Measurements from ENCODE around the gene ODC1. TPM values are rescaled to one million over a fixed set of nuclear protein-coding genes. Genes with fewer than 3 reads are reported as not detected.
"Not testable (repeated sequence)": the region's sequence is repeated elsewhere in the genome, so short reads cannot be mapped to it uniquely, and the experiment has no call there.

ODC1 gene
- 52.8 and 55.6 TPM in 2 replicates for total RNA-seq

DNA sequence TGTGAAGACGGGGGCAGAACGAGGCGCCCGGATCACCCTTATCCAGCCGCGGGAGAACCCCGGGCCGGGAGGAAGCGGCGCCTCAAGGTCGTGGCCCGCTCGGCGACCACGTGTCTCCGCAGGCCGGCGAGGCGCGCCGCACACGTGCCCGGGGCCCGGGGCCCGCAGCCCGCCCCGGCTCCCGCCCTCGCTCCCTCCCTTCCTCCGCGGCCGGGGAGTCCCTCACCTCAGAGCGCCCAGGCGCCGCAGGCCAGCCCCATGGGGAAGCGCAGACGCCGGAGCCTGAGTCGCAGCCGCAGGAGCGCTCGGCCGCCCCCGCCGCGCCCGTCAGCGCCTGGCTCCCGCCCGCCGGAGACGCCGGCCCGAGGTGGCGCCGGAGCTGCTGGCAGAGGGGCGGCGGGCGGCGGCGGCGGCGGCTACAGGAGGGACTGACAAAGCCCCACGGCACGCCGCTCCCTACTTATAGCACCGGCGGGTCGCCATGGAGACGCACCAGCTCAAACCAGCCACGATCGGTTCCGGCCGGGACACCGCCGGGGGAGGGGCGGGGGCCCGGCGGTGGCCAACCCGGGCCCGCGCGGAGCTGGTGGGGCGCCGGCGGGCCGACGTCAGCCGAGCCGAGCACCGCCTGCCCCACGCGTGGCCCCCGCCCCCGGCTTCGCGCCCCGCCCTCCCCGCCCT is at the start of gene ODC1:
Gene ODC1, minus strand, starts transcription at position 433 of the 681 bp plus-strand sequence. CDS start 3,295 bp downstream, outside the sequence.
- intact Hi-C loops (cut with micrococcal nuclease), result loop anchor here (1.0 to 5.0 kb wide), 15 partner anchors 13 to 1766 kb away; partner anchors contain the start of genes ADAM17, GRHL1, HPCAL1 and IAH1

DNA sequence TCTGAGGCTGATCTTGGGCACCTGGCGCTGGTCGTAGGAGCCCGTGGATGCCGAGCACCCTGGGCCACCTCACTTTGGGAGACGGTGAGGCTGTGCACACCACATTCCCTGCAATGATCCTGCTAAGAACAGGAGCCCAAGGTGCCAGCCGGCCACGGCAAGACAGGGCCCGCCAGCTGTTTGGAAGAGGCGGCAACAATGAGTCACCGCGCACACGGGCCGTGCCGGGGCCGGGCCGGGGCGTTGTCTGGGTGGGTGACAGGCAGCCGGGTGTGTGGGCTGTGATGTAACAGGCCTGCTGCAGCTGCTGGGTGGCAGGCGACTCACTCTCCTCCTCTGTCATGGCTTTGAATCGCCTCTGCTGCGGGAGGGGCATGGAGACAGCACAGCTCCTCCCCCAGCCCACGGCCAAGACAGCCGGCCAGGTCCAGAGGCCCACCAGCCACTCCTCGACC is 49.7 kb upstream of the ODC1 start:
- intact Hi-C loops (cut with micrococcal nuclease), result no loop called here

DNA sequence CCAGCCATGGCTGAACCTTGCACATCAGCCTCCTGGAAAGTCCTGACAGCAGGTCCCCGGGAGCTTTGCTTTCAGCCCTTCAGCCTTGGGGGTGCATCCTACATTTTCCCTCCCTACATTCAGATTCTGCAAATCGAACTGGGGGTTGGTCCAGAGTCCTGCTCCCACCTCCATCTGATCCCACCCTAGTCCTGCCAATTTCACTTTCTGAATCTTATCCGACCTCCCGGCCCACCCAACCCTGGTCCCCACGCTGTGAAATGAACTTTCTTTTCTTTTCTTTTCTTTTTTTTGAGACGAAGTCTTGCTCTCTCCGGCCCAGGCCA is 47.8 kb upstream of the ODC1 start:
- intact Hi-C loops (cut with micrococcal nuclease), result no loop called here

DNA sequence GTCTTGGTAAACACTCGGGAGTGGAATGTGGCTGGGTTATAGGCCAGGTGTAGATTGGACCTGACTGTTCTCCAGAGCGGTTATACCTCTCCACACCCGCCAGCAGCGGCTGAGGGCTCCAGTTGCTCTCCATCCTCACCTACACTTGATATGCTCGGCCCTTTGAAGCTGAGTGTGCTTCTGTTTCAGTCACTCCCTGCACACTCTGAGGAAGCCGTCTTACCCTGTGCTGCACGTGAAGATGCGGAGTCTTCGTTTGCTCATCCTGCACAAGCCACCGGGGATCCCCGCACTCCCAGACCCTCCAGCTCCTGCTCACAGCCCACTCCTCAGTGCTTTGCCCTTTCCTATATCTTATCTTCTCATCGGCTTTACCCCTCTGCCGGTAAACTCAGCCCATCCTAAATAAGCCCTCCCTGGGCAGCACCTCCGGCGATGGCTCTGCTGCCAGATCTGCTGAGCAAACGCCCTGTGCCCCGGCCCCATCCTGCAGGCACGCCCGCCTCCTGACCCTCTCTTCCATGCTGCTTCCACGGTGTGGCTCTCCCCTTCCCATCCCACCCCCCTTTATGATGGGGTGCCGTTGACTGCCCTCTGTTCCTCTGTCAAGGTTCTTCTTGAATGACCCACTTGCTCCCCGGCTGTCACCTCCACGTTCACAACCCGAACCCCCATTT is 47.3 kb upstream of the ODC1 start:
- intact Hi-C loops (cut with micrococcal nuclease), result no loop called here

DNA sequence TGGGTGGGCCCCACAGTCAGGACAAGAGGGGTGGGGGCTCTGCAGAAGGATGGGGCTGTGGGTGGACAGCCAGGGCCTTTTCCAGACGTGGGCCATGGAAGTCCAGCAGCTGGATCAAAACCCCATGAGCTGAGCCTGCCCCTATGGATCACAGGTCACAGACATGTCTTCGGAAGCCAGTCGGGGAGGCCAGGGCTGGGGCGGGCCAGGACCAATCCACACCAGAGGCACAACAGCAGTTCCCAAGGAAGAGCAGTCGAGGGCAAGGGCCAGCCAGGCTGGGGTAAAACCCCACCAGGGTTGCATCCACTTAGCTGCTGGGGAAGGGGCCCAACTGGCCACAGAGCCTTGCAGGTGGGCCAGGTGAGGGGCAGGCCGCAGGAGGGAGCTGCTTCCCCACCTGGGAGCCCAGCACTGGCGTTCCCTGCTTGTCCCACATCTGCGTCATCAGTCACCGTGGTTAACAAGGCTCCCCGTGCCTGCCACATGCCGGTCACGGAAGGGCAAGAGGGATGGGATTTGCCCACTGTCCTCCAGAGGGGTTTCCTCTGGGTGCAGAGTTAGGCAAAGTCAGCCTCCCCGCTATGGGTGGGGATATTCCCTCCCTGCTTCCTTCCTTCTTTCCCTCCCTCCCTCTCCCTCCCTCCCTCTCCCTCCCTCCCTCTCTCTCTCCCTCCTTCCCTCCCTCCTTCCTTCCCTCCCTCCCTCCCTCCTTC is 46.4 kb upstream of the ODC1 start:
- intact Hi-C loops (cut with micrococcal nuclease), result loop anchor here (5.0 kb wide), 1 partner anchor 43 kb away; no protein-coding TSS in a partner anchor

DNA sequence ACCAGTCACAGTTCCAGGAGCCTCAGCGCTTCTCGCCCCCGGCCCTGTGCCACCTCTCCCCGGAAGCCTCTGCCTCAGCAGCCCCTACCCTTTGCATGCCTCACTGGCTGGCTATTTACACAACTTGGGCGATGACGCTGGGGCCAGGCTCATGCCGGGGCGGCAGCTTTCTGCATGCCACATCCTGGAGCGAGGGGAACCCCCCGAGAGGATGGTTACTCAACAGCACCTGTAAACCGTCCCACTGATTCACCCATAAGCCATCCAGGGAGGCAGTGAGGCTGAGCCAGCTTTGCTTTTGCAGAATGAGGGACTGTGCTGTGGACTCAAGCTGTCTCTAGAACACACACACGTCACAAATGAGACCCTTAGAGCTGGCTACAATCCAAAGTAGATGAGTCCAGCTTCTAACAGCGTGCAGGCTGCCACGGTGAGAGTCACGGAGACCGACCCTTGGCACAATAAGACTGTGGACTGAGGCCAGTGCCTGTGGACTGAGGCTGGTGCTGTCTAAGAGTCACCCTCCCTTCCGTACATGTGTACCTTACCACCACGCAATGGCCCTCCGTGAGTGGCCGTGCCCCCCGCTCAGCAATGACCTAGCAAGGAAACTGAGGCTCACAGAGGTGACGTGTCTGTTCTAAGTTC is 45.6 kb upstream of the ODC1 start:
- intact Hi-C loops (cut with micrococcal nuclease), result loop anchor here (1.0 to 5.0 kb wide), 2 partner anchors 44 to 45 kb away; partner anchors contain the start of gene ODC1

DNA sequence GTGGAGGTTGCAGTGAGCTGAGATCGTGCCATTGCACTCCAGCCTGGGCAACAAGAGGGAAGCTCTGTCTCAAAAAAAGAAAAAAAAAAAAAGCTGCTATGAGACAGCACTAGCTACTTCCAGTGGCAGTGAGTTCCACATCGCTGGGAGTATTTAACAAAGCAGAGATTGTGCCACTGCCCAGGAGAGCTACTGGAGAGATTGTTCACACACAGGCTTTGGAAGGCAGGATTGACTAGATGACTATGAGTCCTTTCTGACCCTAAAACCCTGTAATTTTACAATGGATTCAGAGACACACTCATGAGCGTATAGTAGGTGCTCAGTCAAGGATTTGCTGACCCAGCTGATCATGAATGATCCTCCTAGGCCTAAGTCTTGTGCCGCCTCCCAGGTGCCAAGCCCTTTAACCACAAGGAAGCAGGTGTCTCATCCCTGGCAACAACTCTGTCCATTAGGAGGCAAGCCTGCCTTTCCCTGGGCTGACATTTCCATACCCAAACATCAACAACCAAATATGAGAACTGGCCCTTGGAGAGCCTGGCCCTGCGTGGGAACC is 45.0 kb upstream of the ODC1 start:
- intact Hi-C loops (cut with micrococcal nuclease), result loop anchor here (1.0 to 5.0 kb wide), 2 partner anchors 44 to 45 kb away; partner anchors contain the start of gene ODC1

DNA sequence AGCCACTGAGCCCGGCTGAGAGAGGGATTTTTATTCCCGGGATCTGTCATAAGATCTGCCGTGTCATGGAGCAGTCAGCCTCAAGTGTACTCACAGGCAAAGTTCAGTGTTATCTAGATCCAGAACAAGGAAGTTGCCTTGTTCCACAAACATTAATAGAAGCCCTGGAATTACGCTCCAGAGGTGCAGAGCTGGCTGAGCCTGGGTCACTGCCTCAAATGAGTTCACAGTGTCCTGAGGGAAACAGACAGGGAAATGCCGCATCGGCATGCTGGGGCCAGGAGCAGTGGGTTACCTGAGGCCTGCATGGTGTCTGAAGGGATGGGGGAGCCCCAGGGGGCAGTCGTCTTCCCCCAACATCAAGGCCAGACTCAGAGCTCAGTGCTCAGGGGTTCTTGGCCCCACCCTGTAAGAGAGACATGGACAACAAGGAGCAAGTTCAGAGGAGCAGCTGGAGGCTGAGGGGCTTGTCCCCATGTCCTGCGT is 42.7 kb upstream of the ODC1 start:
- intact Hi-C loops (cut with micrococcal nuclease), result loop anchor here (5.0 kb wide), 1 partner anchor 46 kb away; no protein-coding TSS in a partner anchor

DNA sequence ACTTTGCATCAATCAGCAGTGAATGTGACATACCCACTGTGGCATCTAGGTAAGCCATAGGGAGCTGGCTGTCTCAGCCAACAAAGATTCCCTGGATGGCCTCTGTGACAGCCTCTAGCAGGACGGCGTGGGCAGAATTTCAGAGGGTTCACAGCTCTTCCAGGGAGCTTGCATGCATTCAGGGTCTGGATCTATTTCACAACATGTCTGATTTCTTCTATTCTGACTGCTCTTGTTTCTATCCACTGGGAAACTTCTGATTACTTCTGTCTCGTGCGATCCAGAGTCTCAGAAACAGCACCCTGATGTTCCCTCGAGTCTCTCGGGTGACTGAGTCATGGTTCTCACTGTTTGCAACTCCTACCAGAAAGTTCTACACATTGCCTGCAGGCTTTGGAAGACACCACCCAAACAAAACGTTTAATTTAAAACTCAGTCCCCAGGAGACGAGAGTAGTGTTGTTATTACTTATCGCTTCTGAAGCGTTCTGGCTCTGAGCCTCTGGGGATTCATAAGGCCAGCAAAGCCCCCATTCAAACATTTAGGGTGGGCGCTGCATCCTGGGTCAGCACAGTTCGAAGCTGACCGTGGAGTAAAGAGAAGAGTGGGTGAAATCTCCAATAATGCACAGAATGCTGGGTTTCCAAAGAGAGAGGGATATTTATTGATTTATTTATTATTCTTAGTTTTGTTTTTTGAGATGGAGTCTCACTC is 41.9 kb upstream of the ODC1 start:
- intact Hi-C loops (cut with micrococcal nuclease), result loop anchor here (5.0 kb wide), 1 partner anchor 47 kb away; no protein-coding TSS in a partner anchor

DNA sequence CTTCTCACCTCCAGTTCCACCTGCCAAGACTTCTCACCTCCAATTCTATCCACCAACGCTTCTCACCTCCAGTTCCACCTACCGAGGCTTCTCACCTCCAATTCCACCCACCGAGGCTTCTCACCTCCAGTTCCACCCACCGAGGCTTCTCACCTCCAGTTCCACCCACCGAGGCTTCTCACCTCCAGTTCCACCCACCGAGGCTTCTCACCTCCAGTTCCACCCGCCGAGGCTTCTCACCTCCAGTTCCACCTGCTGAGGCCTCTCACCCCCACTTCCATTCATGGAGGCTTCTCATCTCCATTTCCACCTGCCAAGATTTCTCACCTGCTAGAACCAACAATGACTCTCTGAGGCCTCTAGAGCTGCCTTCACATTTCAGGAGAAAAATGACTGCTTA is 40.0 kb upstream of the ODC1 start:
- intact Hi-C loops (cut with micrococcal nuclease), result not testable (repeated sequence)

DNA sequence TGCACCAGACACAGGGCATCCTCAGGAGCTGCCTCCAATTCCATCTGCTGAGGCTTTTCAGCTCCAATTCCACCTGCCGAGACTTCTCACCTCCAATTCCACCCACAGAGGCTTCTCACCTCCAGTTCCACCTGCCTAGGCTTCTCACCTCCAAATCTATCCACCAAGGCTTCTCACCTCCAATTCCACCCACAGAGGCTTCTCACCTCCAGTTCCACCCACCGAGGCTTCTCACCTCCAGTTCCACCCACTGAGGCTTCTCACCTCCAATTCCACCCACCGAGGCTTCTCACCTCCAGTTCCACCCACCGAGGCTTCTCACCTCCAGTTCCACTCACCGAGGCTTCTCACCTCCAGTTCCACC is 39.6 kb upstream of the ODC1 start:
- intact Hi-C loops (cut with micrococcal nuclease), result not testable (repeated sequence)

DNA sequence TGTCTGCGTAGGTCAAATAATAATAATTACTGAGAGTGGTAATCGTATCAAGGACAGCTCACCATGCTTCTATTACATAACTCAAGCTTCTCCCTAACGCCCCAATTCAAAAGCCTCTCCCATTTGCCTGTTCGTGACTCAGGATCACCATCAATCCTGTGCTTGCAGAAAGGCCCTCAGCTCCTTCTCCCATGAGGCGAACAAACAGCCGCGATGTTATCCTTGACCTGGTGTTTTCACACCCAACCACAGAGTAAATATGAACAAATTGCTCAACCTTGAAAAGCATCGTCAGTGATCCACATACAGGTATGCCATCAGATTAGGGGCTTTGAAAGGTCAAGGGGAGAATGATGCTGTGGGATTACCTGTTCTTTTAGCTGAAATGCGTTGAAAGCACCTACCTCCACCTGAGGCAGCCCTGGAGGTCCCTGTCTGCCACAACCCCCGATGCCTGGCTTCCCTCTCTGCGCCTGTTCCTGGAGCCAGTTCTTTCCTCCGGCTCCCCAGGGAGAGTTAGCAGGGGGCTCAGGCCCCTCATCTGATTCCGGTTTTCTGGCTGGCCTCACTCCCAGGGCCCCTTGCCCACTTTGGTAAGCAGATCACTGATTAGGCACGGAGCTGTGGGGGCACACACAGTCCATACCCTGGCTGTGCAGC is 39.1 kb upstream of the ODC1 start:
- intact Hi-C loops (cut with micrococcal nuclease), result no loop called here

DNA sequence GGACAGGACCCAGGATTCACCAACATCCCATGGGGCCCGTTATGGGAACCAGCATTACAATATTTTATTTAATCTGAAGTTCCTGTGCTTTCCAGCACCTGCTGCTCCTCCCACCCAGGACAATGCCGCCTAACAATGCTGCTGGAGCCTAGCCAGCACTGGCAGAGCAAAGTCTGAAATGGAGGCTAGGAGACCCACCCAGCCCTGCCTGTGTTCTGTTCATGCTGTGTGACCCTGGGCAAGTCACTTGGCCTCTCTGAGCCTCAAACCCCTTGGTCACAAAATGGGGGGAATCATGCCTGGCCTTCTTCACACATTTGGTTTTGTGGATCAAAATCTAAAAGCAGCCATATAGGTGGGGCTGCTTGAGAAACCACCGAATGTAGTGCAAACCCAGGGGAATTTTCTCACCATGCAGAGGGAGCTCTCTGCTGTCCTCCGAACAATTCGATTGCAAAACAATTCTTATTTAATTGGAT is 38.5 kb upstream of the ODC1 start:
- intact Hi-C loops (cut with micrococcal nuclease), result no loop called here

DNA sequence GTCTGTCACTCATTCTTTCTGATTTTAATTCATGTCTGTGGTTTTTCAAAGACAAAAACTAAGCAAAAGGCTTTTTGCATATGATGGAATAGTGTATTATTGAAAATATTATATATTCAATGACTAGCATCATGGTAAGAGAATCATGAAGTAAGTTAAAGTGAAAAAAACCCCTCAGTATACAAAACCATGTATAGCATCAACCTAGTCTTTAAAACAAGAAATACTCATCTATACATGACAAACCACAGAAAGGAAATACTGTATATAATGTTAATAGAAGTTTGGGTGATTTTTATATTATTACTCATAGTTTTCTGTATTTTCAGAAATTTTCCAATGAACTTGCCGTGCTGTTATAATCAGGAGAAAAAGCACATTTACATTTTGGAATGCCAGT is 38.0 kb upstream of the ODC1 start:
- intact Hi-C loops (cut with micrococcal nuclease), result no loop called here

DNA sequence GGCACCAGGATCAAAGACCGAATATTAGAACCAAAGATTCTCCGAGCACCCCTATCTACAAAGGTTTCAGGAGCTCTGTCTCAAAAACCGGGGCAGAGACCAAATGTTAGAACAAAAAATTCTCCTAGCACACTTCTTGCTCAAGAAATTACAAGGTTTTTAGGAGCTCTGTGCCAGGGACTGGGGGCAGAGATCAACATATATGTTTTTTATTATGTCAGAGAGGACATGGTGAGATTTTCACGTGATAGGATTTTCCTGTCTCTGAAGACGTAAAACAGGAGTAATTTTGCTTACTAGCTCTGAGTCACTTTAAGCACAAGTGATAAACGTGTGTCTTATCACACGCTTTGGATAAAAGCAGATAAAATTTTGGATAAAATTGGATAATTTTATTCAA is 34.8 kb upstream of the ODC1 start:
- intact Hi-C loops (cut with micrococcal nuclease), result no loop called here

DNA sequence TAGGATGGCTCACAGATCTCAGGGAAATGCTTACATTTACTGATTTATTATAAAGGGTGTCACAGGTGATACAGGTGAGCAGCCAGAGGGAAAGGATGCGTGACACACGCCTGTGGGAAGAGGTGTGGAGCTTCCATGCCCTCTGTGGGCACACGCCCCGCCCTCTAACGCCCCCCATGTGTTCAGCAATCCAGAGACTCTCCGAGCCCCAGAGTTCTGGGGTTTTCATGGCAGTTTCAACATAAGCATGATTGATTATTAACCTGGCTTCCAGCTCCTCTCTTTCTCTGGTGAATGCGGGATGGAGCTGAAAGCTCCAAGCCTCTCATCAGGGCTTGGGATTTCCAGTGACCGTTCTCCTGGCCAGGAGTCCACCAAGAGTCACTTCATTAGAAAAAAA is 34.3 kb upstream of the ODC1 start:
- intact Hi-C loops (cut with micrococcal nuclease), result no loop called here

DNA sequence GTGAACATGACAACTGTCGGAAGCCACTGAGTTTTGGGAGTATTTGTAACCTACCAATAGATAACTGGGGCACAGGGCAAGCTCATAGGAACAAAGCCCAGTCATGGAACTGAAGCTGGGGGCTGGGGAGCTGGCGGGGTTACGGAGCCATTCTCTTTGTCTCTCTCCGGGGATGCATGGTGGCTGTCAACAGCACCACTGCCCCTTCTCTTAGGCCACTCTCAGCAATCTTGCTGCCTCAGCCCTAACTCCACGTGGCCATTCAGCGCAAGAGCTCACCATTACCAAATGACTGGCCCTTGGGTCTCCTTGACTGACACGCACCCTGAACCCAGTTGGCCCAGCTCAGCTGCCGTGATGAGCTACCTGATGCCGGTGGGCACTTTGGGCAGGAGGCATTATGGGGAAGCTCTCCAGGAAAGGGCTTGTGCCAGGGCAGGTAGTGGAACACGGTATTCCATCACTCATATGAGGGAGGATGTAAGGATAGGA is 33.6 kb upstream of the ODC1 start:
- intact Hi-C loops (cut with micrococcal nuclease), result no loop called here

DNA sequence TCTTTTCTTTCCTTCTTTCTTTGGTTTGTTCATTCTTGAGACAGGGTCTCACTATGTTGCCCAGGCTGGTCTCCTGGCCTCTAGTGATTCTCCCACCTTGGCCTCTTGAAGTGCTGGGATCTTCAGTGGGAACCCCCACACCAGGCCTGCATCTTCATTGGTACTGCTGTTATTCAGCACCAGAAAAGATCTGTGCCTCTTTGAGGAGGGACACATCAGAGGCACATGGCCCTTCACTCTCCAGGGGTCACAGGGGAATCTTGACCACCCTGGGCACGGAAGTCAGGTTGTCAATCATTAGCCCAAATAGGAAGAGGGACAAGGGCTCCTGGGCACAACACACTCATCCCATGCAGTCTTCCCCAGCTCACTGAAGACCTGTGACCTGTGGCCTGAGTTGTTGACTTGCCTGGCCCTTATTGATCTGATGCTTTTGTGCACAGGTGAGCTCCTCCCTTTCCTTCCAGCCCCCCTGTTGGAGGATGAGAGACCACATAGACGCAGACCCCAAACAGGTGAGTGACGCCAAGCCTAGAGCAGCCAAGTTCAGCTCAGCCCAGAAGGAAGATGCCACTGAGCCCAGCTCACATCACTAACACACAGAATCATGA is 33.0 kb upstream of the ODC1 start:
- intact Hi-C loops (cut with micrococcal nuclease), result no loop called here

DNA sequence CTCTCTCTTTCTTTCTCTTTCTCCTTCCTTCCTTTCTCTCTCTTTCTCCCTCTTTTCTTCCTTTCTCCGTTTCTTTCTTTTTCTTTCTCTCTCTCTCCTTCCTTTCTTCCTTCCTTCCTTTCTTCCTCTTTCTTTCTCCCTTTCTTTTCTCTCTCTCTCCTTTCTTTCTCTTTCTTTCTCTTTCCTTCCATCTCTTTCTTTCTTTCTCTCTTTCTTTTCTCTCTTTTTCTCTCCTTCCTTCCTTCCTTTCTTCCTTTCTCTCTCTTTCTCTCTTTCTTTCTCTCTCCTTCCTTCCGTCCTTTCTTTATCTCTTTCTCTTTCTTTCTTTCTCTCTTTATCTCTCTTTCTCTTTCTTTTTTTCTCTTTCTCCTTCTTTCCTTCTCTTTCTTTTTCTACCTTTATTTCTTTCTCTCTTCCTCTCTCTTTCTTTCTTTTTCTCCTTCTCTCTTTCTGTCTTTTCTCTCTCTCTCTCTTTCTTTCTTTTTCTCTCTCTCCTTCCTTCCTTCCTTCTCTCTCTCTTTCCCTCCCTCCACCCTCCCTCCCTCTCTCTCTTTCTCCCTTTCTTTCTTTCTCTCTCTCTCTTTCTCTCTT is 32.3 kb upstream of the ODC1 start:
- intact Hi-C loops (cut with micrococcal nuclease), result no loop called here

All from T-helper 1 cell treated with Interleukin-12 subunit alpha and Interleukin-12 subunit beta and Interleukin-4 antibody, amounts not matched to agents 30 ng/mL and 1 ng/mL, for 36 hours (primary cell).